Measurements from ENCODE around the gene SLC38A9.

GRCh38 chr5:55623789-55624188, 88.3 kb downstream of the SLC38A9 start:
- TF ChIP-seq CTCF (IDR thresholded peaks at IDR 0.05) (no peak), ZFX (IDR thresholded peaks at IDR 0.05; ENCODE audit: borderline replicate concordance) (no peak)
